ENCODE results near the gene B4GALT2.

B4GALT2 gene

GRCh38 chr1:44016890-44017400 is 37.9 kb downstream of the B4GALT2 start:
- no peaks in the 10 kb centered on the region for H3K9me3 ChIP-seq (ENCODE audit: control insufficient read depth in 2 of 2, low read length in 2 of 2)
- peaks cover 12 to 35% of the 10 kb centered on the region in 2 donors for H3K4me1 ChIP-seq (ENCODE audit: control insufficient read depth in 2 of 2, insufficient read depth in 2 of 2, low read length in 2 of 2)
- no peaks in the 10 kb centered on the region for H3K27me3 ChIP-seq (ENCODE audit: control insufficient read depth in 2 of 2, insufficient read depth in 2 of 2, low read length in 2 of 2)
- H3K4me3 ChIP-seq (ENCODE audit: low read length in 2 of 2): no peak overlapping the region
- no peak overlapping the region for H3K9ac ChIP-seq (ENCODE audit: low read depth in 1 of 2, low read length in 2 of 2)
- peaks cover 2 to 5% of the 10 kb centered on the region in 2 donors for H3K36me3 ChIP-seq (ENCODE audit: control insufficient read depth in 2 of 2, insufficient read depth in 2 of 2, low read length in 2 of 2)
- H3K27ac ChIP-seq (ENCODE audit: low read depth in 2 of 2, low read length in 2 of 2): no peak overlapping the region

- Histone ChIP-seq H3K4me1 (ENCODE audit: control insufficient read depth in 2 of 2, insufficient read depth in 2 of 2, low read length in 2 of 2) (peaks cover 6 to 11% of the 10 kb centered on the region in 2 donors), H3K36me3 (ENCODE audit: control insufficient read depth in 2 of 2, insufficient read depth in 2 of 2, low read length in 2 of 2) (peaks cover 5% of the 10 kb centered on the region in 2 donors), H3K27ac (ENCODE audit: low read depth in 2 of 2, low read length in 2 of 2) (no peak overlapping the region), H3K4me3 (ENCODE audit: low read length in 2 of 2) (no peak overlapping the region), H3K9ac (ENCODE audit: low read depth in 1 of 2, low read length in 2 of 2) (no peak overlapping the region), H3K9me3 (ENCODE audit: control insufficient read depth in 2 of 2, low read length in 2 of 2) (no peaks in the 10 kb centered on the region), H3K27me3 (ENCODE audit: control insufficient read depth in 2 of 2, insufficient read depth in 2 of 2, low read length in 2 of 2) (no peaks in the 10 kb centered on the region)
Measured at GRCh38 chr1:44019466-44019948, 40.5 kb downstream of the B4GALT2 start.

GRCh38 chr1:44020464-44020863 is 41.5 kb downstream of the B4GALT2 start:
- H3K4me3 ChIP-seq (ENCODE audit: low read length in 2 of 2): no peak overlapping the region
- no peak overlapping the region for H3K27ac ChIP-seq (ENCODE audit: low read depth in 2 of 2, low read length in 2 of 2)
- H3K4me1 ChIP-seq (ENCODE audit: control insufficient read depth in 2 of 2, insufficient read depth in 2 of 2, low read length in 2 of 2): peaks cover 0 to 6% of the 10 kb centered on the region in 2 donors
- no peaks in the 10 kb centered on the region for H3K27me3 ChIP-seq (ENCODE audit: control insufficient read depth in 2 of 2, insufficient read depth in 2 of 2, low read length in 2 of 2)
- peaks cover 5% of the 10 kb centered on the region in 2 donors for H3K36me3 ChIP-seq (ENCODE audit: control insufficient read depth in 2 of 2, insufficient read depth in 2 of 2, low read length in 2 of 2)
- H3K9ac ChIP-seq (ENCODE audit: low read depth in 1 of 2, low read length in 2 of 2): no peak overlapping the region
- no peaks in the 10 kb centered on the region for H3K9me3 ChIP-seq (ENCODE audit: control insufficient read depth in 2 of 2, low read length in 2 of 2)

GRCh38 chr1:44021156-44021555 is 42.1 kb downstream of the B4GALT2 start:
- Histone ChIP-seq H3K9ac (ENCODE audit: low read depth in 1 of 2, low read length in 2 of 2) (no peak overlapping the region), H3K9me3 (ENCODE audit: control insufficient read depth in 2 of 2, low read length in 2 of 2) (no peaks in the 10 kb centered on the region), H3K27ac (ENCODE audit: low read depth in 2 of 2, low read length in 2 of 2) (no peak overlapping the region), H3K27me3 (ENCODE audit: control insufficient read depth in 2 of 2, insufficient read depth in 2 of 2, low read length in 2 of 2) (no peaks in the 10 kb centered on the region), H3K4me1 (ENCODE audit: control insufficient read depth in 2 of 2, insufficient read depth in 2 of 2, low read length in 2 of 2) (peaks cover 6 to 8% of the 10 kb centered on the region in 2 donors), H3K4me3 (ENCODE audit: low read length in 2 of 2) (no peak overlapping the region), H3K36me3 (ENCODE audit: control insufficient read depth in 2 of 2, insufficient read depth in 2 of 2, low read length in 2 of 2) (peaks cover 5% of the 10 kb centered on the region in 2 donors)

- H3K9me3 ChIP-seq (ENCODE audit: control insufficient read depth in 2 of 2, low read length in 2 of 2): no peaks in the 10 kb centered on the region
- H3K9ac ChIP-seq (ENCODE audit: low read depth in 1 of 2, low read length in 2 of 2): no peak overlapping the region
- peaks cover 5% of the 10 kb centered on the region in 2 donors for H3K36me3 ChIP-seq (ENCODE audit: control insufficient read depth in 2 of 2, insufficient read depth in 2 of 2, low read length in 2 of 2)
- no peak overlapping the region for H3K4me3 ChIP-seq (ENCODE audit: low read length in 2 of 2)
- H3K27me3 ChIP-seq (ENCODE audit: control insufficient read depth in 2 of 2, insufficient read depth in 2 of 2, low read length in 2 of 2): no peaks in the 10 kb centered on the region
- H3K27ac ChIP-seq (ENCODE audit: low read depth in 2 of 2, low read length in 2 of 2): no peak overlapping the region
- H3K4me1 ChIP-seq (ENCODE audit: control insufficient read depth in 2 of 2, insufficient read depth in 2 of 2, low read length in 2 of 2): peaks cover 9 to 13% of the 10 kb centered on the region in 2 donors
Measured at GRCh38 chr1:44021581-44022321, 42.7 kb downstream of the B4GALT2 start.

GRCh38 chr1:44024031-44024902 is 45.3 kb downstream of the B4GALT2 start:
- H3K36me3 ChIP-seq (ENCODE audit: control insufficient read depth in 2 of 2, insufficient read depth in 2 of 2, low read length in 2 of 2): peaks cover 5% of the 10 kb centered on the region in 2 donors
- no peaks in the 10 kb centered on the region for H3K9me3 ChIP-seq (ENCODE audit: control insufficient read depth in 2 of 2, low read length in 2 of 2)
- H3K4me3 ChIP-seq (ENCODE audit: low read length in 2 of 2): no peak overlapping the region
- no peak overlapping the region for H3K9ac ChIP-seq (ENCODE audit: low read depth in 1 of 2, low read length in 2 of 2)
- peaks cover 17 to 32% of the 10 kb centered on the region in 2 donors for H3K4me1 ChIP-seq (ENCODE audit: control insufficient read depth in 2 of 2, insufficient read depth in 2 of 2, low read length in 2 of 2)
- H3K27ac ChIP-seq (ENCODE audit: low read depth in 2 of 2, low read length in 2 of 2): no peak overlapping the region
- H3K27me3 ChIP-seq (ENCODE audit: control insufficient read depth in 2 of 2, insufficient read depth in 2 of 2, low read length in 2 of 2): no peaks in the 10 kb centered on the region

GRCh38 chr1:44024903-44025525 is 46.0 kb downstream of the B4GALT2 start:
- no peaks in the 10 kb centered on the region for H3K9me3 ChIP-seq (ENCODE audit: control insufficient read depth in 2 of 2, low read length in 2 of 2)
- H3K9ac ChIP-seq (ENCODE audit: low read depth in 1 of 2, low read length in 2 of 2): no peak overlapping the region

GRCh38 chr1:44025816-44026215 is 46.8 kb downstream of the B4GALT2 start:
- Histone ChIP-seq H3K27me3 (ENCODE audit: control insufficient read depth in 2 of 2, insufficient read depth in 2 of 2, low read length in 2 of 2) (no peaks in the 10 kb centered on the region), H3K9ac (ENCODE audit: low read depth in 1 of 2, low read length in 2 of 2) (peak overlapping the region in 1 of 2 donors; percentile 59), H3K27ac (ENCODE audit: low read depth in 2 of 2, low read length in 2 of 2) (peak overlapping the region; percentile 83 to 84)

More at GRCh38 chr1:44024903-44025525, 46.0 kb downstream of the B4GALT2 start:
- Histone ChIP-seq H3K27me3 (ENCODE audit: control insufficient read depth in 2 of 2, insufficient read depth in 2 of 2, low read length in 2 of 2) (no peaks in the 10 kb centered on the region), H3K36me3 (ENCODE audit: control insufficient read depth in 2 of 2, insufficient read depth in 2 of 2, low read length in 2 of 2) (peaks cover 5% of the 10 kb centered on the region in 2 donors), H3K4me1 (ENCODE audit: control insufficient read depth in 2 of 2, insufficient read depth in 2 of 2, low read length in 2 of 2) (peaks cover 22 to 38% of the 10 kb centered on the region in 2 donors), H3K27ac (ENCODE audit: low read depth in 2 of 2, low read length in 2 of 2) (peak overlapping the region in 1 of 2 donors; percentile 38), H3K4me3 (ENCODE audit: low read length in 2 of 2) (no peak overlapping the region)

GRCh38 chr1:44027320-44027719 is 48.3 kb downstream of the B4GALT2 start:
- Histone ChIP-seq H3K4me3 (ENCODE audit: low read length in 2 of 2) (no peak overlapping the region), H3K27ac (ENCODE audit: low read depth in 2 of 2, low read length in 2 of 2) (peak overlapping the region in 1 of 2 donors; percentile 92), H3K27me3 (ENCODE audit: control insufficient read depth in 2 of 2, insufficient read depth in 2 of 2, low read length in 2 of 2) (no peaks in the 10 kb centered on the region), H3K9ac (ENCODE audit: low read depth in 1 of 2, low read length in 2 of 2) (no peak overlapping the region), H3K36me3 (ENCODE audit: control insufficient read depth in 2 of 2, insufficient read depth in 2 of 2, low read length in 2 of 2) (peaks cover 0 to 3% of the 10 kb centered on the region in 2 donors), H3K9me3 (ENCODE audit: control insufficient read depth in 2 of 2, low read length in 2 of 2) (no peaks in the 10 kb centered on the region), H3K4me1 (ENCODE audit: control insufficient read depth in 2 of 2, insufficient read depth in 2 of 2, low read length in 2 of 2) (peaks cover 32 to 49% of the 10 kb centered on the region in 2 donors)

More at GRCh38 chr1:44025816-44026215, 46.8 kb downstream of the B4GALT2 start:
- Histone ChIP-seq H3K36me3 (ENCODE audit: control insufficient read depth in 2 of 2, insufficient read depth in 2 of 2, low read length in 2 of 2) (peaks cover 3 to 5% of the 10 kb centered on the region in 2 donors), H3K4me1 (ENCODE audit: control insufficient read depth in 2 of 2, insufficient read depth in 2 of 2, low read length in 2 of 2) (peaks cover 22 to 38% of the 10 kb centered on the region in 2 donors), H3K4me3 (ENCODE audit: low read length in 2 of 2) (peak overlapping the region in 1 of 2 donors; percentile 33), H3K9me3 (ENCODE audit: control insufficient read depth in 2 of 2, low read length in 2 of 2) (no peaks in the 10 kb centered on the region)
